ENCODE data around the gene ANAPC4. TPM values are rescaled to one million over a fixed set of nuclear protein-coding genes. Genes with fewer than 3 reads are reported as not detected.

ANAPC4 gene
- total RNA-seq, 1 donor from 2014 or later = 29.1 TPM

DNA sequence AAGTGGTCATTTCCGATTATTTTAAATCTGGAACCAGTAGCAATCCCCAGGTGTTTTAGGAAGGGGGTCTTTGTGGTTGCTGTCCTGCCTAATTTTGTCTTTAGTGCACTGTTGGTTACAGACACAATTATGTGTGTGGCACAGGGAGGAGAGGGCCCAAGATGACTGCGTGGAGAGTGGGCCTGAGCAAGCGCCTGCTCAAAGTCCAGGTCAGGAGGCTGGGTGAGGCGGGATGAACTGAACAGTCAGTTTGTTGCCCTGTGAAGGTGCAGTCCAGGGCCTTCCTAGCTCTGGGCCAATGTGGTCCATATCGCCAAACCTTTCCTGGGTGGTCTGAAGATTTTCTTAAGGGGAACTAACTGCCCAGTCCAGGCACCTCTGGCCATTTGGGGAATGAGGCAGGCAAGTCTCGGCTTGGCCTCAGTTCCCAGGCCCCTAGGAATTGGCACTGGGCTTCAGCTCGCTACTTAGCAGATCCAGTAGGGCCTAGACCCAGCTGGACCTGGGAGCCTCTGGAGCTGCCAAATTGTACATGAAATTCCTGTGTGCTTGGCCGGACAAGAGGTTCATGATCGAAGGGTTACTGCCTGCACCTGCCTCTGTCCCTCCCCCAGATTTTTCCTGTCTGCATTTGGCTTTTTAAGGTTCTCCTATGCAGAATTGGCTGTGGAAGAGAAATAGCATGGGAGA, 47.6 kb downstream of the ANAPC4 start:
- Mint-ChIP-seq H3K4me3 (no peak overlapping the region), H3K36me3 (peaks cover 4% of the 10 kb centered on the region), H3K27me3 (no peaks in the 10 kb centered on the region), H3K27ac (no peak overlapping the region), H3K9me3 (no peaks in the 10 kb centered on the region), H3K4me1 (ENCODE audit: unreplicated experiment) (no peaks in the 10 kb centered on the region)
- TF ChIP-seq, protein P1, sequence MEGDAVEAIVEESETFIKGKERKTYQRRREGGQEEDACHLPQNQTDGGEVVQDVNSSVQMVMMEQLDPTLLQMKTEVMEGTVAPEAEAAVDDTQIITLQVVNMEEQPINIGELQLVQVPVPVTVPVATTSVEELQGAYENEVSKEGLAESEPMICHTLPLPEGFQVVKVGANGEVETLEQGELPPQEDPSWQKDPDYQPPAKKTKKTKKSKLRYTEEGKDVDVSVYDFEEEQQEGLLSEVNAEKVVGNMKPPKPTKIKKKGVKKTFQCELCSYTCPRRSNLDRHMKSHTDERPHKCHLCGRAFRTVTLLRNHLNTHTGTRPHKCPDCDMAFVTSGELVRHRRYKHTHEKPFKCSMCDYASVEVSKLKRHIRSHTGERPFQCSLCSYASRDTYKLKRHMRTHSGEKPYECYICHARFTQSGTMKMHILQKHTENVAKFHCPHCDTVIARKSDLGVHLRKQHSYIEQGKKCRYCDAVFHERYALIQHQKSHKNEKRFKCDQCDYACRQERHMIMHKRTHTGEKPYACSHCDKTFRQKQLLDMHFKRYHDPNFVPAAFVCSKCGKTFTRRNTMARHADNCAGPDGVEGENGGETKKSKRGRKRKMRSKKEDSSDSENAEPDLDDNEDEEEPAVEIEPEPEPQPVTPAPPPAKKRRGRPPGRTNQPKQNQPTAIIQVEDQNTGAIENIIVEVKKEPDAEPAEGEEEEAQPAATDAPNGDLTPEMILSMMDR (conservative IDR thresholded peaks at IDR 0.05) = no peak
- no peak for DNase-seq (ENCODE audit: extremely low spot score, unreplicated experiment)

DNA sequence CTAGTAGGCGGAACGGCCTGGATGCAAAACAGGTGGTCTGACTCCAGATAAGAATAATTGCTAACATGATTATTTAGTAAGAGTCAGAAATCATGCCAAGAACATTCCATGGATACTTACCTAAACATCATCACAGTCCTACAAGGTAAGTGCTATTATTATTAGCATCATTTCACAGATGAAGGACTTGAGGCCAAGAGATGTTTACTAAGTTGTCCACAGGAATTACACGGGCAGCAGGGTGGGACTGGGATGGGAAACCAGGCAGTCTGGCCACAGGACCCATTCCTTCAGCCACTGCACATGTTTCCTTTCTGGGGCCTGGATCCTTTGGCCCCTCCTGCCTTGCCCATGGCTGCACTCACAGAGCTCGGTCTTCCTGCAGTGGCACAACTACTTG, 48.3 kb downstream of the ANAPC4 start:
- no peaks in the 10 kb centered on the region for H3K9me3 Mint-ChIP-seq
- no peak overlapping the region for H3K4me3 Mint-ChIP-seq
- no peaks in the 10 kb centered on the region for H3K4me1 Mint-ChIP-seq (ENCODE audit: unreplicated experiment)
- H3K36me3 Mint-ChIP-seq = peaks cover under 1% of the 10 kb centered on the region
- TF ChIP-seq, protein P1 (conservative IDR thresholded peaks at IDR 0.05) = no peak
- H3K27ac Mint-ChIP-seq = no peak overlapping the region
- no peak for DNase-seq (ENCODE audit: extremely low spot score, unreplicated experiment)
- no peaks in the 10 kb centered on the region for H3K27me3 Mint-ChIP-seq

DNA sequence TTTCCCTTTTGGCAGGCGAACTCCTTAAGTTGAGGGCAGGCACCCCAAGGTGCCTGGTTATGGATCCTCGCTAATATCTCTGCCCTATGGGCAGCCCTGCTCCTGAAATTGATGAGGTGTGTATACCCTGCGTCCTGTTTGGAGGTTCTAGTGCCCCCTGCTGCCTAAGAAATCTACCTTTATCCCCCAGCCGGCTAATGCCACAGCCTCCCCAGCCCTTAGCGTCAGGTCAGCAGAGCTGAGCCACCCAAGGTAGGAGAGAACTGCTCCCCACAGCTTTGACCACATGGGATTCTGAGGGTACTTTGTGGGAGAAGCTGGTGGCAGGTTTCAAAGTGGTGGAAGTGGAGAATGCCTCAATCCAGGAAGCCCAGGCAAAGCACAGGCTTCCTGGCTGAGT, 50.8 kb downstream of the ANAPC4 start:
- Mint-ChIP-seq H3K27ac (no peak overlapping the region), H3K9me3 (no peaks in the 10 kb centered on the region), H3K4me1 (ENCODE audit: unreplicated experiment) (no peaks in the 10 kb centered on the region), H3K4me3 (no peak overlapping the region), H3K36me3 (no peaks in the 10 kb centered on the region), H3K27me3 (no peaks in the 10 kb centered on the region)
- DNase-seq (ENCODE audit: extremely low spot score, unreplicated experiment) = no peak
- TF ChIP-seq, protein P1 (conservative IDR thresholded peaks at IDR 0.05) = no peak

DNA sequence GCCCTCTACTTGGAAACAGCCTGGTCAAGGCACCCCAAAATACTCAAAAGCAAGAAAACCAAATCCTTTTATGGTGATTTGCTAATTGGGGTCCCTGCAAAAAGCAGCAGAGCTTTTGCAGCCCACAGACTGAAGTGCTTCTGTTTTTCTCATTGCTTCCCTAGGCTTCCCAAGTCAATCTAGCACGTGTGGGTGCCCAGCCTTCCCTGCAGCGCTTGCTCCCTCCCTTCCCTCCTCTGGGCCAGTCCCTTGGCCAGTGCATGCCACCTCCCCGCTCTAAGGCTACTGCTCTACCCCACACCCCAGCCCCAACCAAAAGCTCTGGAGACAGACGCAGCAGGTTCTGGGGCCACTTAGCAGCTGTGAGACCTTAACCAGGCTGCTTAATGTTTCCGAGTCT, 53.6 kb downstream of the ANAPC4 start:
- Mint-ChIP-seq H3K9me3 (no peaks in the 10 kb centered on the region), H3K36me3 (no peaks in the 10 kb centered on the region), H3K27me3 (no peaks in the 10 kb centered on the region), H3K27ac (no peak overlapping the region), H3K4me1 (ENCODE audit: unreplicated experiment) (no peaks in the 10 kb centered on the region), H3K4me3 (no peak overlapping the region)
- TF ChIP-seq, protein P1 (conservative IDR thresholded peaks at IDR 0.05) = no peak
- DNase-seq (ENCODE audit: extremely low spot score, unreplicated experiment) = no peak

DNA sequence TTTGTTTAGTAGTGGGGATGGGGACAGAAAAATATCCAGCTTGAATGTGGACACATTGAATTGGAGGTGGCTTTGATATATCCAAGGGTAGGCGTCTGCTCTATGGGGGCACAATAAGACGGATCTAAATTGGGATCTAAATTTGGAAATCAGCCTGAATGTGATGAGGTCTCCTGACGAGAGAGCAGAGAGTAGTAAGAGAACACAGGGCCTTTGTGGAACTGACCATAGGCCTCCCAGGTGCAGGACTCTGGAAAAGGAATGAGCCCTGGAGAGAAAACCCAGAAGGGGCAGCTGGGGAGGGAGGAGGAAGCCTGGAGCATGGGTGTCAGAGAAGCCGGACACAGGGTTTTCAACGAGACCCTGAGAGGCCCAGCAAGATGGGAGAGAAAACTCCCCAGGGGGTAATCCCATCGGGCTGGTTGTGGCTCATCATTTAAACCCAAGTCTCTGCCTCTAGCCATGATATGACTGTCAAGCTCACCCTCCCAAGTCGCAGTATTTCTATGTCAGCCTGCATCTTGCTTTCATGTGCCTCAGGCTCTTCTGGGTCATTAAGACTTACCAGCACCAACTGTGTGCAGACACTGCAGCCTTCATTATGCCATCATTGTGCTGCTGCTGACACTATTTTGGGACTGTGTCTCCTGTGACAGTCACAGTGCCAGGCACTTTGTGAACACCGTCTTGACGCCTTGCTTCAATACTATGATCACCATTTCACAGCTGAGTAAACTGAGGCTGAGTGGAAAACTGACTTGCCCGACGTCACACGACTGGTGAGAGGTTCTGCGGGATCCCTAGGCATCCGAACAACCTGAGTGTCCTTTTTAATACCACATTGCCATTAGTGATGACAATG, 57.1 kb downstream of the ANAPC4 start:
- TF ChIP-seq, protein P1 (conservative IDR thresholded peaks at IDR 0.05) = no peak
- Mint-ChIP-seq H3K27ac (no peak overlapping the region), H3K4me3 (no peak overlapping the region), H3K27me3 (no peaks in the 10 kb centered on the region), H3K4me1 (ENCODE audit: unreplicated experiment) (no peaks in the 10 kb centered on the region), H3K9me3 (no peaks in the 10 kb centered on the region), H3K36me3 (no peaks in the 10 kb centered on the region)
- no peak for DNase-seq (ENCODE audit: extremely low spot score, unreplicated experiment)
